Brain microvascular endothelial cell (primary cell): ENCODE data around the gene CFAP53.

Source experiments
- DNase-seq: peaks from one replicate; pipeline ENCODE4 v3.0.0-alpha.2; 2020
- H3K27ac ChIP-seq: fragments of 250-450 bp; sonication (Bioruptor Pico); 2 replicates; pipeline ENCODE4 v1.5.1; 2020; ENCODE audit warnings: mild to moderate bottlenecking, moderate library complexity
- H3K27me3 ChIP-seq: fragments of 250-450 bp; sonication (Bioruptor Pico); replicated peaks from 2 replicates; pipeline ENCODE4 v1.5.1; 2020; ENCODE audit warnings: mild to moderate bottlenecking
- H3K36me3 ChIP-seq: fragments of 250-450 bp; sonication (Bioruptor Pico); replicated peaks from 2 replicates; pipeline ENCODE4 v1.5.1; 2020; ENCODE audit warnings: mild to moderate bottlenecking
- H3K4me3 ChIP-seq: 2 replicates; pipeline ENCODE4 v1.5.1; 2011; ENCODE audit warnings: low read depth, mild to moderate bottlenecking, control low read depth, low read length, moderate library complexity
- CTCF ChIP-seq: IDR thresholded peaks from 2 replicates; pipeline ENCODE4 v1.5.1; 2011; ENCODE audit warnings: low read depth, mild to moderate bottlenecking, moderate library complexity, low read length, control low read depth, inconsistent platforms; ENCODE audit errors: missing control alignments
- in situ Hi-C: cut with HindIII; loops from 2 replicates; pipeline ENCODE4 v1.10.0; 2017; ENCODE audit warnings: low sequenced_read_pairs, low pct_ligation_motif_present

CFAP53 gene

GRCh38 chr18:50195689-50196088 is 70.6 kb downstream of the CFAP53 start:
- TF ChIP-seq CTCF = no peak
- Histone ChIP-seq H3K4me3 (no peak overlapping the region), H3K27ac (no peak overlapping the region), H3K27me3 (peaks cover 53% of the 10 kb centered on the region), H3K36me3 (no peaks in the 10 kb centered on the region)
- in situ Hi-C loops = no loop called here
- DNase-seq = no peak

DNA sequence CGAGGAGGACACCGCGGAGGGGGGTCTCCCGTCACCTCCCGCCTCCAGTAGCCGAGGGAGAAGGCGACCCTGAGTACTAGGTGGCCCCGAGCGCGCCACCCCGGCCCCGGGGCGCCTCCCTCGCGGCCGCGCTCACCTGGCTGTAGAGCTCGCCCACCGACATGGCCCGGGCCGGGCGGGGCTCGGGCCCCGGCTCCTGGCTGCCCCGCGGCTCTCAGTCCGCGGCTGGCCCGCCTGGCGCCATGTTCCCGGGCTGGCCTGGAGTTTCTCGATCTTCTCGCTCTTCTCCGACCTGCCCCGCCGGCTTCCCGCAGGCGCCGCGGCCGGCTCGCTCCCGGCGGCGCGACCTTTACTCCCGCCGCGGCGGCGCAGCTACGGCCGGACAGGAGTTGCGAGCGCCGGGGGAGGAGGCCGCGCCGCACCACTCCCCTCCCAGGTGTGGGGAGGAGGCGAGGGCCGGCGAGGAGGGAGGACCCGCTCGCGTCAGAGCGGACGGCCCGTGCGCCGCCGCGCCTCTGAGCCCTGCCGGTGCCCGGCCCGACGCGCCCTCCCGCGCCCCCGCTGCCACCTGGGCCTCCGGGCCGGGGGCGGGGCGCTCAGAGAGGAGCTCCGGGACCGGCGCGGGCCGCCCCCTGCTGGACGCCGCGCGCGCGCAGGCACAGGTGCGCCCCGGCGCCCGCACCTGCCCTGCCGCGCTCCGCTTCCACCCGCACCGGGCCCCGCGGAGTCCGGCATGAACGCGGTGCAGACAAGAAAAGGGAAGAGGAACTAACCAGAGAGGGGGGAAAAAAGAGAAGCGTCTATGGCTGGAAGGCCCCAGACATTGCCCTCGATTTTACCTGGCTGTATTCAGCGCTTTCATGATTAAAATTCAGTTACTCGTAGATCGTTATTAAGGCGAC is 71.4 kb downstream of the CFAP53 start, which contains the start of gene MYO5B:
MYO5B (minus strand) TSS at position 517 of the 902 bp plus-strand sequence; CDS start at position 163, 354 bp downstream.
- H3K4me3 ChIP-seq = no peak within 1 kb of the TSS
- H3K27me3 ChIP-seq = peaks cover 53% of the 10 kb centered on the region
- in situ Hi-C loops = no loop called here
- no peaks in the 10 kb centered on the region for H3K36me3 ChIP-seq
- H3K27ac ChIP-seq = no peak within 1 kb of the TSS
- TF ChIP-seq CTCF = no peak
- DNase-seq = no peak

GRCh38 chr18:50193796-50194630 is 72.3 kb downstream of the CFAP53 start:
- Histone ChIP-seq H3K4me3 (no peak overlapping the region), H3K27ac (no peak overlapping the region), H3K36me3 (no peaks in the 10 kb centered on the region), H3K27me3 (peaks cover 53% of the 10 kb centered on the region)
- DNase-seq = no peak
- in situ Hi-C loops = no loop called here
- no peak for TF ChIP-seq CTCF

GRCh38 chr18:50192995-50193795 is 73.1 kb downstream of the CFAP53 start:
- in situ Hi-C loops = no loop called here

More at GRCh38 chr18:50192995-50193795, 73.1 kb downstream of the CFAP53 start:
- peaks cover 53% of the 10 kb centered on the region for H3K27me3 ChIP-seq
- no peak for DNase-seq
- no peak overlapping the region for H3K4me3 ChIP-seq
- no peaks in the 10 kb centered on the region for H3K36me3 ChIP-seq
- no peak for TF ChIP-seq CTCF
- no peak overlapping the region for H3K27ac ChIP-seq
